Measurements from ENCODE around the gene TRAP1. TPM values are rescaled to one million over a fixed set of nuclear protein-coding genes. Genes with fewer than 3 reads are reported as not detected.

TRAP1 gene
- total RNA-seq, 1 donor from 2014 or later = 94.3 TPM

- TF ChIP-seq, protein P1, sequence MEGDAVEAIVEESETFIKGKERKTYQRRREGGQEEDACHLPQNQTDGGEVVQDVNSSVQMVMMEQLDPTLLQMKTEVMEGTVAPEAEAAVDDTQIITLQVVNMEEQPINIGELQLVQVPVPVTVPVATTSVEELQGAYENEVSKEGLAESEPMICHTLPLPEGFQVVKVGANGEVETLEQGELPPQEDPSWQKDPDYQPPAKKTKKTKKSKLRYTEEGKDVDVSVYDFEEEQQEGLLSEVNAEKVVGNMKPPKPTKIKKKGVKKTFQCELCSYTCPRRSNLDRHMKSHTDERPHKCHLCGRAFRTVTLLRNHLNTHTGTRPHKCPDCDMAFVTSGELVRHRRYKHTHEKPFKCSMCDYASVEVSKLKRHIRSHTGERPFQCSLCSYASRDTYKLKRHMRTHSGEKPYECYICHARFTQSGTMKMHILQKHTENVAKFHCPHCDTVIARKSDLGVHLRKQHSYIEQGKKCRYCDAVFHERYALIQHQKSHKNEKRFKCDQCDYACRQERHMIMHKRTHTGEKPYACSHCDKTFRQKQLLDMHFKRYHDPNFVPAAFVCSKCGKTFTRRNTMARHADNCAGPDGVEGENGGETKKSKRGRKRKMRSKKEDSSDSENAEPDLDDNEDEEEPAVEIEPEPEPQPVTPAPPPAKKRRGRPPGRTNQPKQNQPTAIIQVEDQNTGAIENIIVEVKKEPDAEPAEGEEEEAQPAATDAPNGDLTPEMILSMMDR (IDR thresholded peaks at IDR 0.05; ENCODE audit: insufficient read depth, low read length, poor library complexity, severe bottlenecking) = no peak
- Histone ChIP-seq H3K4me3 (ENCODE audit: low read depth, low read length) (no peak overlapping the region), H3K27me3 (ENCODE audit: control insufficient read depth, insufficient read depth, low read length) (no peaks in the 10 kb centered on the region), H3K36me3 (ENCODE audit: control insufficient read depth, insufficient read depth, low read length) (peaks cover 2% of the 10 kb centered on the region)
- DNase-seq (ENCODE audit: low read depth) = no peak
These were observed 77.1 kb downstream of the TRAP1 start for GRCh38 chr16:3640207-3640606.

GRCh38 chr16:3638916-3639644, 78.2 kb downstream of the TRAP1 start:
- Histone ChIP-seq H3K4me3 (ENCODE audit: low read depth, low read length) (no peak overlapping the region), H3K27me3 (ENCODE audit: control insufficient read depth, insufficient read depth, low read length) (no peaks in the 10 kb centered on the region)

DNA sequence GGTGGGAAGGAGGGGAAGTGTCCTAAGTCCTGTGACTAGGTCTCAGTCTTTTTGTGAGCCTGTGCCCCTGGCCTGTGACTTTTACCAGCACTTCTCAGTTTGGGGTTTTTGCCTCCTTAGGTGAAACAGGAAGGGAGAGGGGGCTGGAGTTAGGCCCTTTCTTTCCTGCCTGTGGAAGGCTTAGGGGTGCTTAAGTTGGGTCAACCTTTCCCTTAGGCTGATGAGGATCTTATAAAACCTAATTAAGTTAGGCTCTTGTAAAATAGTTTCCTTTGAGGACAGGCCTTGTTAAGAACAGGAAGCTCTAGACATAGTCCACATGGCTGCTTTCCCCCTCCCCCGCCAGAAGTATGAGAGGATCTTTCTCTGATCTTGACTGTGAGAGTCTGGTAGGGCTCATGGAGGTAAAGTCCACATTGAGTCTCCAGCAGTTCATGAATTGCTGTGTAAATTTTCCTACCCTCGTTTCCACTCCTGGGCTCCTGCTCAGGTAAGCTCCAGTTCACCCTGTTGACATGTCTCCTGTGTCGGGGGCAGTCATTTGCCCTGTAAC, 79.9 kb downstream of the TRAP1 start:
- peaks cover 2% of the 10 kb centered on the region for H3K36me3 ChIP-seq (ENCODE audit: control insufficient read depth, insufficient read depth, low read length)
- no peak overlapping the region for H3K4me3 ChIP-seq (ENCODE audit: low read depth, low read length)
- TF ChIP-seq, protein P1 (IDR thresholded peaks at IDR 0.05; ENCODE audit: insufficient read depth, low read length, poor library complexity, severe bottlenecking) = no peak
- DNase-seq (ENCODE audit: low read depth) = no peak
- no peaks in the 10 kb centered on the region for H3K27me3 ChIP-seq (ENCODE audit: control insufficient read depth, insufficient read depth, low read length)

More at GRCh38 chr16:3638916-3639644, 78.2 kb downstream of the TRAP1 start:
- DNase-seq (ENCODE audit: low read depth) = no peak
- peaks cover 2% of the 10 kb centered on the region for H3K36me3 ChIP-seq (ENCODE audit: control insufficient read depth, insufficient read depth, low read length)
- TF ChIP-seq, protein P1 (IDR thresholded peaks at IDR 0.05; ENCODE audit: insufficient read depth, low read length, poor library complexity, severe bottlenecking) = no peak

DNA sequence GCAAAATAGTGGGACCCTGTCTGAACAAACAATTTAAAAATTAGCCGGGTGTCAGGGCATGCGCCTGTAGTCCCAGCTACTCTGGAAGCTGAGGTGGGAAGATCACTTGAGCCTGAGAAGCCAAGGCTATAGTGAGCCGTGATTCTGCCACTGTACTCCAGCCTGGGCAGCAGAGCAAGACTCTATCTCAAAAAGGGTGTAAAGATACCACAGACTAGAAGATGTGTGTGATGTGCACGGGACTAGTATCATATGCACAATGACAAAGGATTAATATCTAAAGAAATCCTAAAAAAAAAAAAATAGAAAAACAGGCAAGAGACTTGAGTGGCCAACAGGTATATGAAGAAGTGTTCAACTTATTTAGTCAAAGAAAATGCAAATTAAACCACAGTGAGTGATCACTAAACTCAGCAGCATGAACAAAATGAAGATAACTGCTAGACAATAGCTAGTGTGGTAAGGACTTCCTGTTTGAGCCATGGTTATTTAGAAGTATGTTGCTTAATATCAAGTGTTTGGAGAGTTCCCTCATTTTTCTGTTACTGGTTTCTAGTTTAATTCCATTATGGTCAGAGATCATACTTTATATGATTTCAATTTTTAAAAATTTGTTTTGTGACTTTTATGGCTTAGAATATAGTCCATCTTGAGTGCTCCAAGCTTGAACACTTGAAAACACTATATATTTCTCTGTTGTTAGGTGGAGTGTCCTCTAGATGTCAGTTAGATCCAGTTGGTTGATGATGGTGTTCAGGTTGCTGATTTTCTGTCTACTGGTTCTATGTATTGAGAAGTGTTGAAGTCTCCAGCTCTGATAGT, 91.2 kb downstream of the TRAP1 start:
- TF ChIP-seq, protein P1 (IDR thresholded peaks at IDR 0.05; ENCODE audit: insufficient read depth, low read length, poor library complexity, severe bottlenecking) = no peak
- no peak for DNase-seq (ENCODE audit: low read depth)

GRCh38 chr16:3625331-3625730, 92.0 kb downstream of the TRAP1 start:
- no peak for DNase-seq (ENCODE audit: low read depth)
- H3K4me3 ChIP-seq (ENCODE audit: low read depth, low read length) = no peak overlapping the region
- no peaks in the 10 kb centered on the region for H3K36me3 ChIP-seq (ENCODE audit: control insufficient read depth, insufficient read depth, low read length)
- H3K27me3 ChIP-seq (ENCODE audit: control insufficient read depth, insufficient read depth, low read length) = no peaks in the 10 kb centered on the region
- TF ChIP-seq, protein P1 (IDR thresholded peaks at IDR 0.05; ENCODE audit: insufficient read depth, low read length, poor library complexity, severe bottlenecking) = no peak

More for the DNA sequence above, 91.2 kb downstream of the TRAP1 start:
- Histone ChIP-seq H3K27me3 (ENCODE audit: control insufficient read depth, insufficient read depth, low read length) (no peaks in the 10 kb centered on the region), H3K36me3 (ENCODE audit: control insufficient read depth, insufficient read depth, low read length) (no peaks in the 10 kb centered on the region), H3K4me3 (ENCODE audit: low read depth, low read length) (no peak overlapping the region)

Measured in kidney epithelial cell (primary cell).